ENCODE measurements around the gene ART5. TPM values are rescaled to one million over a fixed set of nuclear protein-coding genes. Genes with fewer than 3 reads are reported as not detected.

The ART5 gene
- total and polyA plus RNA-seq, 8 donors = 0.11 to 0.51 (median 0.22) TPM; not detected in 2

GRCh38 chr11:3622521-3622920, 19.3 kb downstream of the ART5 start:
- Histone ChIP-seq H3K4me3 (no peak overlapping the region), H3K4me1 (no peaks in the 10 kb centered on the region), H3K9me3 (no peaks in the 10 kb centered on the region), H3K36me3 (no peaks in the 10 kb centered on the region), H3K27me3 (no peaks in the 10 kb centered on the region), H3K27ac (no peak overlapping the region)
- FAIRE-seq (no peak), DNase-seq (no peak), ATAC-seq (no peak)
- 71 to 74% methylated on average over 4 of the region's 4 CpGs for WGBS, 2 donors
- no peak for TF ChIP-seq CTCF (IDR thresholded peaks at IDR 0.05)
- intact Hi-C loops (cut with DNase I) = no loop called here

DNA sequence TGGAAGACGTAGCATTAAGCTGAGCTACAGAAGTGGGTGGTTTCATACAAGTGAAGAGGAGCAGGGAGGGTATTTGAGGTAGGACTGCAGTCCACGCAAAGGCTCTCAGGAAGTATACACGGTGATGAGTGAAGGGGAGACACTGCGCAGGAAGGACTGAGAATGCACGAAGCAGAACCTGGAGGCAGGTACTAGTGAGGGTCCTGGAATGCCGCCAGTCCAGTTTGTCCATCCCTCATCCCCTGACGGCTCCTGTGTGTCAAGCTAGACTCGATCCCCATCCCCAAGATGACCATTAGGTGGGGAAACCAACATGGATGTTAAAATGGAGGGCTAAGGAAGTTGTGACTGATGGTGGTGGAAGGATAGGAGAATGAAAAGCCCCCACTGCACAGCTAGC, 23.8 kb downstream of the ART5 start:
- no peaks in the 10 kb centered on the region for H3K36me3 ChIP-seq
- no peak for ATAC-seq
- no peaks in the 10 kb centered on the region for H3K27me3 ChIP-seq
- no peak for FAIRE-seq
- no peaks in the 10 kb centered on the region for H3K9me3 ChIP-seq
- no peak for TF ChIP-seq CTCF (IDR thresholded peaks at IDR 0.05)
- H3K4me1 ChIP-seq = no peaks in the 10 kb centered on the region
- no peak overlapping the region for H3K27ac ChIP-seq
- intact Hi-C loops (cut with DNase I) = no loop called here
- no peak overlapping the region for H3K4me3 ChIP-seq
- WGBS, 2 donors = 70 to 72% methylated on average over 8 of the region's 8 CpGs
- DNase-seq = no peak

GRCh38 chr11:3616721-3617460, 24.9 kb downstream of the ART5 start:
- 79 to 82% methylated on average over 24 to 25 of the region's 25 CpGs for WGBS, 2 donors
- no peak for DNase-seq
- FAIRE-seq = no peak

GRCh38 chr11:3615998-3616397, 25.8 kb downstream of the ART5 start:
- 87 to 88% methylated on average over 6 of the region's 6 CpGs for WGBS, 2 donors
- Histone ChIP-seq H3K4me3 (no peak overlapping the region), H3K4me1 (no peaks in the 10 kb centered on the region), H3K9me3 (no peaks in the 10 kb centered on the region), H3K27me3 (no peaks in the 10 kb centered on the region), H3K36me3 (no peaks in the 10 kb centered on the region), H3K27ac (no peak overlapping the region)
- ATAC-seq (no peak), DNase-seq (no peak), FAIRE-seq (no peak)
- intact Hi-C loops (cut with DNase I) = no loop called here
- TF ChIP-seq CTCF (IDR thresholded peaks at IDR 0.05) = no peak

More at GRCh38 chr11:3616721-3617460, 24.9 kb downstream of the ART5 start:
- intact Hi-C loops (cut with DNase I) = no loop called here
- TF ChIP-seq CTCF (IDR thresholded peaks at IDR 0.05) = no peak
- no peaks in the 10 kb centered on the region for H3K36me3 ChIP-seq
- no peaks in the 10 kb centered on the region for H3K9me3 ChIP-seq
- no peaks in the 10 kb centered on the region for H3K4me1 ChIP-seq
- no peak overlapping the region for H3K27ac ChIP-seq
- no peak for ATAC-seq
- no peak overlapping the region for H3K4me3 ChIP-seq
- no peaks in the 10 kb centered on the region for H3K27me3 ChIP-seq

DNA sequence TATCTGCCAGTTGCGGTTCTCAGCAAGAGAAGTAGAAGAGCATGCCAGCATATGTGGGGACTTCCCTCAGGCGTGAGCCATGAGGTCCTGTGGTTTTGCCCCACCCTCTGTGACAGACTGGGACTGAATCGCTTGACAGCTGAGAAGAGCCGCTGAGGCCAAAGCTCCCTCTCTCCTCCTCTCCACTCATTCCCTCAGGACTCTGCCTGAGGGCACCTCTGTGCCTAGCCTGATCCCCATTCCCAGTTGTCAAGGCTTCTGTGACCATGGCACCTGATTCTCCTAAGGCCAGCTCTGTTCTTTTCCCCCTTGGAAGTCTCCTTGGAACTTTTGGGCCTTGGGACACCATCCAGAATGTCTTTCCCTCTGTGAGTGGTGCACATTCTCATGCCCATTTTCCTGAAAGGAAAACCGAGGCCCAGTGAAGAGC, 27.0 kb downstream of the ART5 start:
- H3K27ac ChIP-seq = no peak overlapping the region
- intact Hi-C loops (cut with DNase I) = no loop called here
- no peak for DNase-seq
- no peaks in the 10 kb centered on the region for H3K27me3 ChIP-seq
- ATAC-seq = peak in 2 of 4 donors; percentile 70 to 72
- H3K4me1 ChIP-seq = no peaks in the 10 kb centered on the region
- no peak for TF ChIP-seq CTCF (IDR thresholded peaks at IDR 0.05)
- FAIRE-seq = no peak
- H3K9me3 ChIP-seq = no peaks in the 10 kb centered on the region
- no peaks in the 10 kb centered on the region for H3K36me3 ChIP-seq
- 69 to 79% methylated on average over 5 of the region's 5 CpGs for WGBS, 2 donors
- no peak overlapping the region for H3K4me3 ChIP-seq
